H1 (cell line): ENCODE results near the gene CNOT3. TPM values are rescaled to one million over a fixed set of nuclear protein-coding genes. Genes with fewer than 3 reads are reported as not detected.

Experiments
- POLR2A ChIP-seq, 2 experiments: IDR thresholded peaks; 1 replicate in 1 of 2; 2 replicates in 1 of 2; pipeline ENCODE4 v1.6.1; 2011; ENCODE audit warnings: low read depth in 2 of 2, low read length in 2 of 2, mild to moderate bottlenecking in 2 of 2; ENCODE audit errors: control extremely low read depth in 1 of 2
- polyA plus RNA-seq, 7 experiments: library from polyadenylated mRNA; depleted of rRNA in 3 of 7; stranded (reverse) in 5 of 7; unstranded in 2 of 7; fragments of >200 nt in 5 of 7; fragments of 200-250 nt in 2 of 7; gene quantifications; 1 replicate in 5 of 7; 2 replicates in 1 of 7; 4 replicates in 1 of 7; pipeline versions ENCODE4 v1.2.1 to v1.2.3, GENCODE V29; 2011 to 2013; ENCODE audit warnings: missing spikeins in 2 of 7, mixed read lengths in 2 of 7
- total RNA-seq: library from RNA; stranded (reverse); fragmentation: NEBNext Ultra II Directional; extraction: Animal tissue kit (Norgen Biotek cat#: 25700); gene quantifications from 2 replicates; pipeline ENCODE4 v1.2.1, GENCODE V29; 2021
- TF ChIP-seq, protein P1 (sequence below): fragments of 300-600 bp; sonication (generic); IDR thresholded peaks from 2 replicates; pipeline ENCODE4 v1.7.1; 2012; ENCODE audit warnings: low read length, moderate library complexity, mild to moderate bottlenecking, inconsistent platforms; ENCODE audit not compliant: insufficient replicate concordance

Gene CNOT3
- total and polyA plus RNA-seq, 2 of the 8 experiments (the other 6 are each of a cell fraction or from before 2014, with no cell fraction given), result 21.2 to 86.4 TPM

DNA sequence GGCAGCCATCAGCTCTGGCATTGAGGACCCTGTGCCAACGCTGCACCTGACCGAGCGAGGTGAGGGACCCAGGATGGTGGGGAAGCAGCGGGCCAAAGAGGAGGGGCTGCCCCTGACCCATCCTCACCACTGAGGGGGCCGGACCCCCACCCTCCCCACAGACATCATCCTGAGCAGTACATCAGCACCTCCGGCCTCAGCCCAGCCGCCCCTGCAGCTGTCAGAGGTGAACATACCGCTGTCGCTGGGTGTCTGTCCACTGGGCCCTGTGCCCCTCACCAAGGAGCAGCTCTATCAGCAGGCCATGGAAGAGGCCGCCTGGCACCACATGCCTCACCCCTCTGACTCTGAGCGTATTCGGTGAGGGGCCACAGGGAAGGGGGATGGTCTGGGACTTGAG lies 14.7 kb downstream of the CNOT3 start (continued):
- TF ChIP-seq, protein P1, sequence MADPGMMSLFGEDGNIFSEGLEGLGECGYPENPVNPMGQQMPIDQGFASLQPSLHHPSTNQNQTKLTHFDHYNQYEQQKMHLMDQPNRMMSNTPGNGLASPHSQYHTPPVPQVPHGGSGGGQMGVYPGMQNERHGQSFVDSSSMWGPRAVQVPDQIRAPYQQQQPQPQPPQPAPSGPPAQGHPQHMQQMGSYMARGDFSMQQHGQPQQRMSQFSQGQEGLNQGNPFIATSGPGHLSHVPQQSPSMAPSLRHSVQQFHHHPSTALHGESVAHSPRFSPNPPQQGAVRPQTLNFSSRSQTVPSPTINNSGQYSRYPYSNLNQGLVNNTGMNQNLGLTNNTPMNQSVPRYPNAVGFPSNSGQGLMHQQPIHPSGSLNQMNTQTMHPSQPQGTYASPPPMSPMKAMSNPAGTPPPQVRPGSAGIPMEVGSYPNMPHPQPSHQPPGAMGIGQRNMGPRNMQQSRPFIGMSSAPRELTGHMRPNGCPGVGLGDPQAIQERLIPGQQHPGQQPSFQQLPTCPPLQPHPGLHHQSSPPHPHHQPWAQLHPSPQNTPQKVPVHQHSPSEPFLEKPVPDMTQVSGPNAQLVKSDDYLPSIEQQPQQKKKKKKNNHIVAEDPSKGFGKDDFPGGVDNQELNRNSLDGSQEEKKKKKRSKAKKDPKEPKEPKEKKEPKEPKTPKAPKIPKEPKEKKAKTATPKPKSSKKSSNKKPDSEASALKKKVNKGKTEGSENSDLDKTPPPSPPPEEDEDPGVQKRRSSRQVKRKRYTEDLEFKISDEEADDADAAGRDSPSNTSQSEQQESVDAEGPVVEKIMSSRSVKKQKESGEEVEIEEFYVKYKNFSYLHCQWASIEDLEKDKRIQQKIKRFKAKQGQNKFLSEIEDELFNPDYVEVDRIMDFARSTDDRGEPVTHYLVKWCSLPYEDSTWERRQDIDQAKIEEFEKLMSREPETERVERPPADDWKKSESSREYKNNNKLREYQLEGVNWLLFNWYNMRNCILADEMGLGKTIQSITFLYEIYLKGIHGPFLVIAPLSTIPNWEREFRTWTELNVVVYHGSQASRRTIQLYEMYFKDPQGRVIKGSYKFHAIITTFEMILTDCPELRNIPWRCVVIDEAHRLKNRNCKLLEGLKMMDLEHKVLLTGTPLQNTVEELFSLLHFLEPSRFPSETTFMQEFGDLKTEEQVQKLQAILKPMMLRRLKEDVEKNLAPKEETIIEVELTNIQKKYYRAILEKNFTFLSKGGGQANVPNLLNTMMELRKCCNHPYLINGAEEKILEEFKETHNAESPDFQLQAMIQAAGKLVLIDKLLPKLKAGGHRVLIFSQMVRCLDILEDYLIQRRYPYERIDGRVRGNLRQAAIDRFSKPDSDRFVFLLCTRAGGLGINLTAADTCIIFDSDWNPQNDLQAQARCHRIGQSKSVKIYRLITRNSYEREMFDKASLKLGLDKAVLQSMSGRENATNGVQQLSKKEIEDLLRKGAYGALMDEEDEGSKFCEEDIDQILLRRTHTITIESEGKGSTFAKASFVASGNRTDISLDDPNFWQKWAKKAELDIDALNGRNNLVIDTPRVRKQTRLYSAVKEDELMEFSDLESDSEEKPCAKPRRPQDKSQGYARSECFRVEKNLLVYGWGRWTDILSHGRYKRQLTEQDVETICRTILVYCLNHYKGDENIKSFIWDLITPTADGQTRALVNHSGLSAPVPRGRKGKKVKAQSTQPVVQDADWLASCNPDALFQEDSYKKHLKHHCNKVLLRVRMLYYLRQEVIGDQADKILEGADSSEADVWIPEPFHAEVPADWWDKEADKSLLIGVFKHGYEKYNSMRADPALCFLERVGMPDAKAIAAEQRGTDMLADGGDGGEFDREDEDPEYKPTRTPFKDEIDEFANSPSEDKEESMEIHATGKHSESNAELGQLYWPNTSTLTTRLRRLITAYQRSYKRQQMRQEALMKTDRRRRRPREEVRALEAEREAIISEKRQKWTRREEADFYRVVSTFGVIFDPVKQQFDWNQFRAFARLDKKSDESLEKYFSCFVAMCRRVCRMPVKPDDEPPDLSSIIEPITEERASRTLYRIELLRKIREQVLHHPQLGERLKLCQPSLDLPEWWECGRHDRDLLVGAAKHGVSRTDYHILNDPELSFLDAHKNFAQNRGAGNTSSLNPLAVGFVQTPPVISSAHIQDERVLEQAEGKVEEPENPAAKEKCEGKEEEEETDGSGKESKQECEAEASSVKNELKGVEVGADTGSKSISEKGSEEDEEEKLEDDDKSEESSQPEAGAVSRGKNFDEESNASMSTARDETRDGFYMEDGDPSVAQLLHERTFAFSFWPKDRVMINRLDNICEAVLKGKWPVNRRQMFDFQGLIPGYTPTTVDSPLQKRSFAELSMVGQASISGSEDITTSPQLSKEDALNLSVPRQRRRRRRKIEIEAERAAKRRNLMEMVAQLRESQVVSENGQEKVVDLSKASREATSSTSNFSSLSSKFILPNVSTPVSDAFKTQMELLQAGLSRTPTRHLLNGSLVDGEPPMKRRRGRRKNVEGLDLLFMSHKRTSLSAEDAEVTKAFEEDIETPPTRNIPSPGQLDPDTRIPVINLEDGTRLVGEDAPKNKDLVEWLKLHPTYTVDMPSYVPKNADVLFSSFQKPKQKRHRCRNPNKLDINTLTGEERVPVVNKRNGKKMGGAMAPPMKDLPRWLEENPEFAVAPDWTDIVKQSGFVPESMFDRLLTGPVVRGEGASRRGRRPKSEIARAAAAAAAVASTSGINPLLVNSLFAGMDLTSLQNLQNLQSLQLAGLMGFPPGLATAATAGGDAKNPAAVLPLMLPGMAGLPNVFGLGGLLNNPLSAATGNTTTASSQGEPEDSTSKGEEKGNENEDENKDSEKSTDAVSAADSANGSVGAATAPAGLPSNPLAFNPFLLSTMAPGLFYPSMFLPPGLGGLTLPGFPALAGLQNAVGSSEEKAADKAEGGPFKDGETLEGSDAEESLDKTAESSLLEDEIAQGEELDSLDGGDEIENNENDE, result no peak
- no peak for TF ChIP-seq POLR2A (IDR thresholded peaks at IDR 0.05; ENCODE audit: control extremely low read depth in 1 of 2, low read depth in 2 of 2, low read length in 2 of 2)
